HG03469 (cell line): ENCODE measurements around the gene DCLK3.
A peak's percentile ranks its signal among the peaks of the same experiment; 100 is the strongest.

Experiments used
- ATAC-seq: cut with Tn5 transposase; IDR thresholded peaks from one replicate; pipeline ENCODE4 v1.9.1; 2021; ENCODE audit warnings: mild to moderate bottlenecking, moderate library complexity, moderate number of reproducible peaks; ENCODE audit not compliant: unreplicated experiment

Gene DCLK3

GRCh38 chr3:36679384-36680200 is 84.8 kb downstream of the DCLK3 start:
- peak; percentile 45 for ATAC-seq

- no peak for ATAC-seq
Observed at GRCh38 chr3:36678216-36679013, 85.9 kb downstream of the DCLK3 start.

- ATAC-seq: peak; percentile 85
Observed at GRCh38 chr3:36677331-36678007, 86.9 kb downstream of the DCLK3 start.

GRCh38 chr3:36674816-36675215 is 89.5 kb downstream of the DCLK3 start:
- ATAC-seq: no peak

- ATAC-seq: no peak
Observed at GRCh38 chr3:36669764-36670163, 94.6 kb downstream of the DCLK3 start.

- no peak for ATAC-seq
Observed at GRCh38 chr3:36666166-36666565, 98.2 kb downstream of the DCLK3 start.

GRCh38 chr3:36663666-36664291 is 100.6 kb downstream of the DCLK3 start:
- no peak for ATAC-seq

- ATAC-seq: no peak
Observed at GRCh38 chr3:36662626-36663025, 101.7 kb downstream of the DCLK3 start.
